ENCODE data around the gene ASCC1.

GRCh38 chr10:72263613-72264241, 47.7 kb upstream of the ASCC1 start:
- TF ChIP-seq CTCF (IDR thresholded peaks at IDR 0.05; ENCODE audit: extremely low read depth in 1 of 2, insufficient read depth in 1 of 2, low read depth in 1 of 2, low read length in 2 of 2) (no peak), POLR2AphosphoS5 (IDR thresholded peaks at IDR 0.05; ENCODE audit: insufficient read depth, low read depth, low read length) (no peak), EZH2 (IDR thresholded peaks at IDR 0.05; ENCODE audit: borderline replicate concordance, low read depth, low read length, severe bottlenecking) (no peak), POLR2A (IDR thresholded peaks at IDR 0.05; ENCODE audit: low read depth, low read length) (no peak)
